ENCODE data around the gene SMAD7. TPM values are rescaled to one million over a fixed set of nuclear protein-coding genes. Genes with fewer than 3 reads are reported as not detected.

Gene SMAD7
- polyA plus RNA-seq, 3 donors, result 1.4 to 9.4 (median 1.5) TPM

DNA sequence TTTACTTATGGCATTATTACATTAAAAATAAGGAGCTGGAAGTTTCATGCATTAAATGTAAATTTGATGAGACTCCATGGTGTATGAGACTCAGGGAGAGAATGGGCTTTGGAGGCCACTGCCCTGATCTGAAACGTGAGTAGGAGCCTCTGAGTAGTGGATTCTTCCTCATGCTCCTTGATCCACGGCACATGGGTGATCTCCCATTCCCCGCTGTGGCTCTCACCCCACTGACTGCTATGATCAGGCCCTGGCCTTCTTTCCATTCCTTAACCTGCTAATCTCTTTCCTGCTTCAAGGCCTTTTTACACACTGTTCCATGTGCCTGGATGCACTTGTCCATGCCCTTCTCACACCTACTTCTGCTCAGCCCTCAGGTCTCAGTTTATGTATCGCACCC, 68.4 kb downstream of the SMAD7 start:
- H3K27me3 ChIP-seq (ENCODE audit: control insufficient read depth in 2 of 2, insufficient read depth in 2 of 2, low read length in 2 of 2), result no peaks in the 10 kb centered on the region
- no peak overlapping the region for H2AFZ ChIP-seq (ENCODE audit: insufficient read depth, low read depth, low read length, poor library complexity, severe bottlenecking)
- no peak overlapping the region for H3K4me2 ChIP-seq (replicated peaks; ENCODE audit: extremely low read depth, low read length, poor library complexity, severe bottlenecking)
- H3K36me3 ChIP-seq (replicated peaks in 1 of 2; ENCODE audit: control insufficient read depth in 1 of 2, insufficient read depth in 2 of 2, low read length in 2 of 2), result no peaks in the 10 kb centered on the region
- H3K4me1 ChIP-seq (ENCODE audit: control insufficient read depth in 1 of 2, insufficient read depth in 2 of 2, low read length in 2 of 2), result peaks cover 7 to 14% of the 10 kb centered on the region in 2 donors
- Mint-ChIP-seq H3K4me1 (peaks cover 22% of the 10 kb centered on the region), H3K4me3 (no peak overlapping the region), H3K9me3 (peaks cover 0 to 3% (median 0%) of the 10 kb centered on the region in 7 donors), H3K36me3 (no peaks in the 10 kb centered on the region), H3K27me3 (ENCODE audit: low read depth in 3 of 3) (peaks cover 2 to 4% (median 3%) of the 10 kb centered on the region in 3 donors), H3K27ac (no peak overlapping the region)
- intact Hi-C loops (cut with micrococcal nuclease), result no loop called here
- no peaks in the 10 kb centered on the region for H4K20me1 ChIP-seq (ENCODE audit: insufficient read depth, low read length)
- no peaks in the 10 kb centered on the region for H3K9me3 ChIP-seq (replicated peaks in 1 of 2; ENCODE audit: control insufficient read depth in 1 of 2, insufficient read depth in 1 of 2, low read length in 2 of 2)
- TF ChIP-seq, protein P1, sequence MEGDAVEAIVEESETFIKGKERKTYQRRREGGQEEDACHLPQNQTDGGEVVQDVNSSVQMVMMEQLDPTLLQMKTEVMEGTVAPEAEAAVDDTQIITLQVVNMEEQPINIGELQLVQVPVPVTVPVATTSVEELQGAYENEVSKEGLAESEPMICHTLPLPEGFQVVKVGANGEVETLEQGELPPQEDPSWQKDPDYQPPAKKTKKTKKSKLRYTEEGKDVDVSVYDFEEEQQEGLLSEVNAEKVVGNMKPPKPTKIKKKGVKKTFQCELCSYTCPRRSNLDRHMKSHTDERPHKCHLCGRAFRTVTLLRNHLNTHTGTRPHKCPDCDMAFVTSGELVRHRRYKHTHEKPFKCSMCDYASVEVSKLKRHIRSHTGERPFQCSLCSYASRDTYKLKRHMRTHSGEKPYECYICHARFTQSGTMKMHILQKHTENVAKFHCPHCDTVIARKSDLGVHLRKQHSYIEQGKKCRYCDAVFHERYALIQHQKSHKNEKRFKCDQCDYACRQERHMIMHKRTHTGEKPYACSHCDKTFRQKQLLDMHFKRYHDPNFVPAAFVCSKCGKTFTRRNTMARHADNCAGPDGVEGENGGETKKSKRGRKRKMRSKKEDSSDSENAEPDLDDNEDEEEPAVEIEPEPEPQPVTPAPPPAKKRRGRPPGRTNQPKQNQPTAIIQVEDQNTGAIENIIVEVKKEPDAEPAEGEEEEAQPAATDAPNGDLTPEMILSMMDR (IDR thresholded peaks at IDR 0.05), result no peak
- no peak overlapping the region for H3K27ac ChIP-seq (ENCODE audit: low read depth in 1 of 2, low read length in 2 of 2)
- no peak overlapping the region for H3K9ac ChIP-seq (ENCODE audit: insufficient read depth, low read length, poor library complexity, severe bottlenecking)
- 92% methylated on average over 3 of the region's 4 CpGs for WGBS (ENCODE audit: insufficient coverage)
- no peaks in the 10 kb centered on the region for H3K79me2 ChIP-seq (ENCODE audit: insufficient read depth, low read length)
- H3K4me3 ChIP-seq (replicated peaks in 1 of 3; ENCODE audit: low read depth in 2 of 3, low read length in 3 of 3), result no peak overlapping the region
- DNase-seq, result no peak

DNA sequence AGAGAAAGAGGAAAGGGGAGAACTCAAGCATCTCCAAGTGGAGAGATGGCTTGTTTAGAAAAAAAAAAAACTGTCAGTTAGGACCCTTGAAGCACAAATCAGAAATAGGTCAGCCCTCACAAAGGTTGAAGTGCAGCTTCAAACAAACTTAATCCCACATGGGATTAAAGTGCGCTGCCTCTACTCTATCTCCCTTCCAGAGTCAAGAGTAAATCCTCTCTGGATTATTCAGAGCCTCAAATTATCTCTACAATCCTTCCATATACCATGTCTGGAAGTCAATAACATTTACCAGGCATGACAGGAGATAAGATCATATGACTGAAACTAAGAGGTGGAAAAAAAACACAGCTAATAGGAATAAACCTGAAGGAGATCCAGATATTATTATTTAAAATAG, 69.8 kb downstream of the SMAD7 start:
- DNase-seq, result no peak
- H3K36me3 Mint-ChIP-seq, result no peaks in the 10 kb centered on the region
- Histone ChIP-seq H3K27me3 (ENCODE audit: control insufficient read depth in 2 of 2, insufficient read depth in 2 of 2, low read length in 2 of 2) (no peaks in the 10 kb centered on the region), H3K79me2 (ENCODE audit: insufficient read depth, low read length) (no peaks in the 10 kb centered on the region), H3K4me3 (replicated peaks in 1 of 3; ENCODE audit: low read depth in 2 of 3, low read length in 3 of 3) (no peak overlapping the region), H3K4me1 (ENCODE audit: control insufficient read depth in 1 of 2, insufficient read depth in 2 of 2, low read length in 2 of 2) (peaks cover 7 to 14% of the 10 kb centered on the region in 2 donors), H3K9ac (ENCODE audit: insufficient read depth, low read length, poor library complexity, severe bottlenecking) (no peak overlapping the region), H2AFZ (ENCODE audit: insufficient read depth, low read depth, low read length, poor library complexity, severe bottlenecking) (no peak overlapping the region), H4K20me1 (ENCODE audit: insufficient read depth, low read length) (no peaks in the 10 kb centered on the region), H3K9me3 (replicated peaks in 1 of 2; ENCODE audit: control insufficient read depth in 1 of 2, insufficient read depth in 1 of 2, low read length in 2 of 2) (no peaks in the 10 kb centered on the region), H3K27ac (ENCODE audit: low read depth in 1 of 2, low read length in 2 of 2) (no peak overlapping the region), H3K4me2 (replicated peaks; ENCODE audit: extremely low read depth, low read length, poor library complexity, severe bottlenecking) (no peak overlapping the region), H3K36me3 (replicated peaks in 1 of 2; ENCODE audit: control insufficient read depth in 1 of 2, insufficient read depth in 2 of 2, low read length in 2 of 2) (no peaks in the 10 kb centered on the region)
- no peak overlapping the region for H3K4me3 Mint-ChIP-seq
- intact Hi-C loops (cut with micrococcal nuclease), result no loop called here
- TF ChIP-seq, protein P1 (IDR thresholded peaks at IDR 0.05), result no peak
- H3K27me3 Mint-ChIP-seq (ENCODE audit: low read depth in 3 of 3), result peaks cover 2 to 9% (median 4%) of the 10 kb centered on the region in 3 donors
- peaks cover 0 to 3% (median 0%) of the 10 kb centered on the region in 7 donors for H3K9me3 Mint-ChIP-seq
- peaks cover 23% of the 10 kb centered on the region for H3K4me1 Mint-ChIP-seq
- no CpG with 5 or more reads among the region's 1 CpG for WGBS (ENCODE audit: insufficient coverage)
- no peak overlapping the region for H3K27ac Mint-ChIP-seq
